Activated CD8-positive, alpha-beta memory T cell treated with anti-CD3 and anti-CD28 coated beads, Interleukin-2, amount 50 U/mL, for 1 hour (primary cell): ENCODE results near the gene SVIL.
"Not testable (repeated sequence)": the region's sequence is repeated elsewhere in the genome, so short reads cannot be mapped to it uniquely, and the experiment has no call there.

Source experiments
- DNase-seq: peaks from one replicate; pipeline ENCODE4 v3.0.0-alpha.2; 2020; ENCODE audit errors: extremely low read depth

The SVIL gene

GRCh38 chr10:29575098-29575455 is 59.7 kb downstream of the SVIL start:
- no peak for DNase-seq

DNA sequence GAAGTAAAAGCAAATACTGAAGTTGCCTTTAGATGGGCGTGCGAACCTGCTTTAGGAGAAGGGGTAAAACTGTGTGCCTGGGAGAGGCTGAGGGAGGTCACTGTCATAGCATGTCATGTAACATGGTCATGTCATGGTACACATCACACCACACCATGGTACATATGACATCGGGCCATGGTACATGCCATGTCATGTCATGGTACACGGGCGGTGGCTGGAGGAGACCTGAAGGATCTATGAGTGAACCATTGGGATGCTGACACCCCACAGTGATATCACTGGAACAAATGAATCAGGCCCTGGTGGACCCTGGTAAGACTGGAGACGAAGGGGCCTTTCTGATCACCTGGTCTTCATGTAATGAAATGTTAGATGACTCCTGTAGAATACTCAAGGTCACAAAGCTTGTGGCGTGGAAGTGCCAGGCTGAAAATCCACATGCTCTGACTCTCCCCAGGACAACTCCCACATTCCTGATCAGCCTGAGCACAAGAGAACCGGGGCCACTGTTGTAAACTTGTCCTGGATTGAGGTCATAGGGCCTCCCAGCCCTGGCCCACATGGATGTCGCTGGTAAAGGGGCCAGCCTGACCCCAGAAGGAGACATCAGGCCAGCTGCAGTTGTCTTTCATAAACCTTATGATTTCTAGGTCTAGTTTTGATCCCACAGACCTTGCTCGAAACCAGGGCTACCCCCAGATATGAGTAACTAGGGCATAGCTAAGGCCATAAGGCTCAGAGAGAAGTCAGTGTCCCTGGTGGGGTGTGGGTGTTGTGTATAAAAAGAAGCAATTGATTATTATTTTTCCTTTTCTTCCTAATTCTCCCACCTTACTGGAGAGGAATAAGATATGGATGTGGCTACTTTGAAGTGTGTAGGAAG is 60.3 kb downstream of the SVIL start:
- not testable (repeated sequence) for DNase-seq

DNA sequence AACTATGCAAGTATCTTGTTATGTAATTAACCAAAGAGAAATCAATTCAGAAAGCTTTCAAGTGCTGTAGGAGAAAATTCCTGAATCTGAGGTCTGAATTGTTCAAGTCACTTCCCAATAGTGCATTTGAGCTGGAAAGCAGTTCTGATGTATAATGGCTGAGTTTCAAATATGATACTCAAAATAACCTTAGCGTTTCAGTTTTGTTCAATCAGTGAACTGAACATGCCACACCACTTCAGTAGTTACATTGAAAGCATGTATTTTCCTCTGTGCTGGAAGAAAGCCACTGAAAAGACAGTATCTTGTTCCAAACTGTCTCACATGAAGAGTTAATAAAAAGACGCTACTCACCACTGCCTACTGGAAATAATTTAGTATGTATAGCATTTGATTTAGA is 64.5 kb downstream of the SVIL start:
- not testable (repeated sequence) for DNase-seq

DNA sequence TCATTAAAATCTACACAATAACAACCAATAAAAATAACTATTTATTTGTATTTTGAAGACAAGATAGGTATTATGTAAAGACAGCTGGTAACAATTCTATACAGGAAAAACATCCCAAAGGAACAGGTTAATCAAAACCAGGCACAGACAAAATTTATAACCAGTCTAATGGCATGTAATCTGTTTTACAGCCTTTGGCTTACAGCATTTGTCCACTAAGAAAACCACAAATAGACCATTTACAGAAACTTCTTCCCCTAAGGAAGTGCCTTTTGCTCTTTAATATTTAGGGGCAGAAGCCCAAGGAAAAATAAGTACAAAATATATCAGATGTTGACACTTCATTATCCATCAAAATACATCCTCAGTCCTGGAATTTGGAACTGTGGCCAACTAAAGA is 65.0 kb downstream of the SVIL start:
- DNase-seq: no peak

GRCh38 chr10:29567003-29567402 is 67.8 kb downstream of the SVIL start:
- no peak for DNase-seq

GRCh38 chr10:29566209-29566608 is 68.6 kb downstream of the SVIL start:
- not testable (repeated sequence) for DNase-seq

- no peak for DNase-seq
Measured at GRCh38 chr10:29563420-29564035, 71.2 kb downstream of the SVIL start.

- DNase-seq: not testable (repeated sequence)
Measured at GRCh38 chr10:29563006-29563405, 71.8 kb downstream of the SVIL start.

DNA sequence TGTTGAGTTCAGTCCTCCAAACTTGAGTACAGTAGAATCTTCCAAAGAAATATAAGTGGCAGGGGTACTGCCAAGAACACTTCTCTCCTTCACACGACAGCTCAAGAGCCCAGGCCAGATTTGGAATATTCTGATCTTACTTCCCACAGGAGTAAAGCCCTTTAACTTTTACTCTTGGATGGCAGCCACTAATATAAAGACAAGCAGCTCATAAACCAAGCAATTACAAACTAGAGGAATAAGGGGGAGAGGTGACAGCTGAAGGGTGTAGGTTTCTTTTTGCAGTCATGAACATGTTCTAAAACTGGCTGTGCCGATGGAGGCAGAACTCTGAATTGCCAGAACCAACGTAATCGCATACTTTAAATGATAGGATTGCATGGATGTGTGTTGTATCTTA is 74.8 kb downstream of the SVIL start:
- DNase-seq: no peak

DNA sequence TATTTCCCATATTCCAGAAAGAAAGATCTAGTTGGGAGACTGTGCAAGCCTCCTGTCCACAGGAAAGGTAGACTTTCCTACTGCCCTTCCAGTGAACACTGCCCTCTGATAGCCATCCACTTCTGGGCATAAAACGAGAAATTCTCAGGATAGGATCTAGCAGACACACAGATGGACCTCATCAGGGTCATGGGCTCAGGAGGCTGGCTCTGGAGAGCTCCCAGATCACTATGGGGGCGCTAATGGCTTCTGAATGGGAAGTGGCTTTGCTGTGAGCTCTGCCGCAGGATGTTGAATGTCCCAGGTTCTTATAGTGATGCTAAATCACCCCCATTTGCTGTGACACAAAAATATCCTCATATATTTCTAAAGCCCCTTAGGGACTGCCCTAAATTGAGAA is 77.1 kb downstream of the SVIL start:
- no peak for DNase-seq

GRCh38 chr10:29555746-29556481 is 78.9 kb downstream of the SVIL start:
- no peak for DNase-seq

DNA sequence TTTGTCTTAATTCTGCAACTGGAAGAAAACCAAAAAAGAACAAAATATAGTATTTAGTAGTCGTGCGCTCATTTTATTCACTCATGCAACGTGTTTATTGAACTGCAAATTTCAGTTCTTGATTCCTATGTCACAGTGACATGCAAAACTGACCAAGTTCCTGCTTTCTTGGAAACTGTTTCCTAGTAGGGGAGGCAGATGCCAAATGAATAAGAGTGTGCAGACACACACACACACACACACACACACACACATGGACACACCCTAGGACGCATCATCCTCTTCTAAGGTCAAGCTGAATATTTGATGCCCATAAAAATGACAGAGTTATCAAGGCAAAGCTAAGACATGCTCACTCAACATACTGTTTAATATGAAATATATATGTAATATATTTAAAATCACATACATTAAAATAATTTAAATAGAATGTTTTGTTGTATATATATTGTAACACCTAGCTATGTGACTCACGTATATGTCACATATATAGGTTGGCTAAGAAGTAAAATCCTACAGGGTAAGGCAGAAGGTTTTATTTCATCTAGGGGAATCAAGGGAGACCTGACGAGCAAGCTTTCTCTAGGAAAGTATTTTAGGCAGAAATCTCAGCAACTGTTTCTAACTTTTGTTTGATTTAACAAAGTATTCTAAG is 79.6 kb downstream of the SVIL start:
- DNase-seq: no peak

DNA sequence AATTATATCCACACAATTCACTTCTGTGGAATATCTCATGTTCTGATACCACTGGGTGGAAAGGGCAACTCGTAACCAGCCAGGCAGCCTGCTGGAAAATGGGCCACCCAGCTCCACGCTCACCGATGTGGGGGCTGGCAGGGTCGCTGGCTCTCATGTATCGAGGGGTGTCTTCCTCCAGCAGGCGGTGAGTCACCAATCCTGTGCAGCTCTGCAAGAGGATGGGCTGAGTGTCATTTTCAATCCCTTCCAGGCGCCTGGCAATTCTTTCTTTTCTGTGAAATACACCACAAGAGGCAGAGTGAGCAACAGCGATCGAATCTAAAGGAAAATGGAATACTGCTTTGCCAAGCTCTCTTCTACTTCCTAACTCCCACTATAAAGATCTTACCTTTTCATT is 80.1 kb downstream of the SVIL start:
- DNase-seq: no peak

GRCh38 chr10:29553544-29554250 is 81.1 kb downstream of the SVIL start:
- no peak for DNase-seq

- not testable (repeated sequence) for DNase-seq
Measured at GRCh38 chr10:29553116-29553515, 81.7 kb downstream of the SVIL start.

- not testable (repeated sequence) for DNase-seq
Measured at GRCh38 chr10:29549493-29549892, 85.3 kb downstream of the SVIL start.

- DNase-seq: no peak
Measured at GRCh38 chr10:29546773-29547313, 87.9 kb downstream of the SVIL start.

DNA sequence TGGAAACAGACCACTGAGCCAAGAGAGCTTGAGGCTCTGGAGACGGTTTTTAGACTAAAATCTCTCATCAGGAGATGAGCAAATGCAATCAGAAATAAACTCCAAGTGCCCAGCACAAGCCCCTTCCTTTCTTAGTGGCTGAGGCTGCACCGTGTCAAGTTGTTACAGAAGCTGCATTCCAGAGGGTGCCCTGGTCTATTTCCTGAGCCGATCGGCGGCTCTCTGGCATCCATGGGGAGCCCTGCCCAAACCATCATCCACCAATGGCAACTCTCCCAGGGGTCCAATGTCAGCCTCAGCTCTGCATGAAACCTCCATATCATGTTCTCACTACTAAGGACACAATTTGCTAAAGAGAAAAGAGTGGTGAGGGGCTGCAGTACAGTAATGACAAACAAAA is 89.6 kb downstream of the SVIL start:
- no peak for DNase-seq

DNA sequence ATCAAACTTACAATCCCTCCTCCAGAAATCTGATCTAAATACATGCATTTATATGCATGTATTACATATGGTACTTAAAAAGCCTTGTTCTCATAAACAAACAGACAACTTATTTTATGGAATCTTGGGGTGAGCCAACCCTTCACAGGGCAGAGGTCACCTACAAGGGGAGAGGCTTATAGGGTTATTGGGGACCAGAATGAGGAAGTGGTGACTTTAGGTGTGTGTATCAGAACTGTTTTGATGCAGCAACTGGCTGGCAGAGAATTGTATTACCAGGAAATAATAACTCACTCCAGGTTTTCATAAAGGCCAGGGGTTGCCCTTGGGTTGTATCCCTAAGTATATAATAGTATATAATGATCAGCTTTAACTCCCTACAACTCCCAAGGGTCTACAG is 91.1 kb downstream of the SVIL start:
- no peak for DNase-seq

DNA sequence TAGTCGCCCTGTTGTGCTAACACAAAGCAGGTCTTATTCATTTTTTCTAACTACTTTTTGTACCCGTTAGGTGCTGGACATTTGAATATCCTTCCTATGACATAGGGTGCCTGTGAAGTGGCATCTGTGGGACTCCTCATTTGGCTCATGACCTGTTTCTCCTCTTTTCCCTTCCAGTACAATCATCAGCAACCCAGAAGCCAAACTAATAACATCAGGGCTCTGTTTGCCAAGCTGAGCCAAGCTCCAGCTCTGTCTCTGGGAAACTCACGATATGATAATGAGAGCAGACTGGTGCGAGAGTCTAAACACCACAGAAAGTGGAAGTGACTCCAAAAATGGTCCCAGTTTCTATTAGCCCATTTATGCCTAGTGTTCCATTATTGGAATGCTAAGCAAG is 92.0 kb downstream of the SVIL start:
- DNase-seq: no peak
